H1 (cell line): ENCODE results near the gene IRGQ. TPM values are rescaled to one million over a fixed set of nuclear protein-coding genes. Genes with fewer than 3 reads are reported as not detected.

Experiments
- CTCF ChIA-PET: fragments of 300-600 bp; sonication (Branson Sonifier 250); formaldehyde crosslinking; loops from one replicate; lab custom pipeline; 2021; ENCODE audit not compliant: partially characterized antibody; lab: Charles Lee
- POLR2A ChIA-PET: fragments of 300-600 bp; sonication (Branson Sonifier 250); formaldehyde crosslinking; loops from one replicate; lab custom pipeline; 2021; ENCODE audit warnings: inconsistent platforms; ENCODE audit not compliant: partially characterized antibody; lab: Charles Lee
- DNase-seq, 2 experiments: peaks; one replicate each; pipeline versions ENCODE4 v3.0.0 to v3.0.0-alpha.2; 2010 to 2022; ENCODE audit warnings: low spot score in 2 of 2, low read depth in 1 of 2, mixed read lengths in 1 of 2
- FAIRE-seq: peaks from 2 replicates; lab custom pipeline; 2011; peaks lifted over from hg19 to GRCh38; lab: Jason Lieb, UNC
- H2AFZ ChIP-seq: 2 replicates; pipeline ENCODE4 v1.8.1; 2012; ENCODE audit warnings: low read length, inconsistent platforms
- H2AK5ac ChIP-seq: 2 replicates; pipeline ENCODE4 v1.6.1; 2013; ENCODE audit warnings: low read depth, low read length
- H2BK120ac ChIP-seq: replicated peaks from 2 replicates; pipeline ENCODE3; 2013; ENCODE audit warnings: low read depth, low read length, inconsistent platforms
- H2BK12ac ChIP-seq: 2 replicates; pipeline ENCODE4 v1.6.1; 2013; ENCODE audit warnings: low read depth, low read length
- H2BK15ac ChIP-seq: 2 replicates; pipeline ENCODE4 v1.6.1; 2013; ENCODE audit warnings: low read length
- H2BK20ac ChIP-seq: 2 replicates; pipeline ENCODE4 v1.6.1; 2013; ENCODE audit warnings: low read length
- H2BK5ac ChIP-seq: 2 replicates; pipeline ENCODE4 v1.6.1; 2013; ENCODE audit warnings: low read depth, low read length
- H3K14ac ChIP-seq: 2 replicates; pipeline ENCODE4 v1.6.1; 2013; ENCODE audit warnings: inconsistent platforms; ENCODE audit not compliant: insufficient read length
- H3K18ac ChIP-seq: 2 replicates; pipeline ENCODE4 v1.6.1; 2013; ENCODE audit warnings: low read length; ENCODE audit errors: extremely low read depth
- H3K23ac ChIP-seq: 2 replicates; pipeline ENCODE4 v1.6.1; 2013; ENCODE audit warnings: inconsistent platforms; ENCODE audit not compliant: insufficient read length
- H3K23me2 ChIP-seq: 2 replicates; pipeline ENCODE4 v1.6.1; 2013; ENCODE audit warnings: low read depth, low read length
- H3K27ac ChIP-seq: 2 replicates; pipeline ENCODE4 v1.6.1; 2011; ENCODE audit warnings: low read depth, low read length, inconsistent platforms
- H3K27me3 ChIP-seq, 4 experiments: replicated peaks in 1 of 4; 1 replicate in 1 of 4; 2 replicates in 3 of 4; pipeline versions ENCODE4 v1.6.1 to v1.8.1; 2011 to 2013; ENCODE audit warnings: low read length in 3 of 4, mild to moderate bottlenecking in 3 of 4, inconsistent platforms in 2 of 4, mixed read lengths in 2 of 4, moderate library complexity in 1 of 4; ENCODE audit not compliant: control insufficient read depth in 3 of 4, insufficient read depth in 3 of 4; ENCODE audit errors: extremely low read depth in 1 of 4
- H3K36me3 ChIP-seq, 4 experiments: 2 replicates each; pipeline versions ENCODE4 v1.6.1 to v1.8.1; 2011 to 2013; ENCODE audit warnings: mild to moderate bottlenecking in 4 of 4, low read length in 3 of 4, moderate library complexity in 2 of 4, control low read depth in 1 of 4, inconsistent platforms in 1 of 4; ENCODE audit not compliant: insufficient read depth in 4 of 4, control insufficient read depth in 2 of 4
- H3K4ac ChIP-seq: replicated peaks from 2 replicates; pipeline ENCODE3; 2013; ENCODE audit warnings: low read length, low read depth, mixed read lengths, inconsistent platforms; ENCODE audit not compliant: insufficient read length
- H3K4me1 ChIP-seq, 4 experiments: replicated peaks in 1 of 4; 1 replicate in 1 of 4; 2 replicates in 3 of 4; pipeline versions ENCODE4 v1.6.1 to v1.8.1; 2011 to 2013; ENCODE audit warnings: low read length in 3 of 4, inconsistent platforms in 2 of 4, mixed read lengths in 1 of 4; ENCODE audit not compliant: insufficient read depth in 4 of 4, control insufficient read depth in 3 of 4
- H3K4me2 ChIP-seq, 2 experiments: 2 replicates each; pipeline versions ENCODE4 v1.6.1 to v1.8.1; 2011 to 2013; ENCODE audit warnings: low read depth in 2 of 2, low read length in 2 of 2, control low read depth in 1 of 2, inconsistent platforms in 1 of 2, mild to moderate bottlenecking in 1 of 2; ENCODE audit not compliant: insufficient read depth in 1 of 2
- H3K4me3 ChIP-seq, 4 experiments: fragments of 200-600, 300-600 bp in 1 of 4; sonication (generic), shearing (Covaris generic), sonication (Bioruptor Twin) in 1 of 4; 2 replicates each; pipeline versions ENCODE4 v1.5.1 to v1.8.1; 2011 to 2016; ENCODE audit warnings: low read length in 4 of 4, low read depth in 3 of 4, control low read depth in 2 of 4, inconsistent platforms in 2 of 4, mild to moderate bottlenecking in 2 of 4, mixed read lengths in 1 of 4, moderate library complexity in 1 of 4; ENCODE audit not compliant: insufficient read depth in 2 of 4; ENCODE audit errors: extremely low read depth in 1 of 4
- H3K56ac ChIP-seq: replicated peaks from 2 replicates; pipeline ENCODE3; 2013; ENCODE audit warnings: low read depth, mild to moderate bottlenecking, mixed read lengths, low read length, inconsistent platforms; ENCODE audit not compliant: insufficient read length
- H3K79me1 ChIP-seq: 2 replicates; pipeline ENCODE4 v1.6.1; 2013; ENCODE audit warnings: low read depth, low read length, control low read depth
- H3K79me2 ChIP-seq, 2 experiments: 2 replicates each; pipeline versions ENCODE4 v1.6.1 to v1.8.1; 2012 to 2013; ENCODE audit warnings: low read length in 2 of 2, mild to moderate bottlenecking in 2 of 2, inconsistent platforms in 1 of 2; ENCODE audit not compliant: insufficient read depth in 2 of 2, control insufficient read depth in 1 of 2
- H3K9ac ChIP-seq, 4 experiments: replicated peaks in 1 of 4; 1 replicate in 1 of 4; 2 replicates in 3 of 4; pipeline versions ENCODE4 v1.6.1 to v1.8.1; 2011 to 2013; ENCODE audit warnings: low read depth in 3 of 4, low read length in 3 of 4, control low read depth in 2 of 4, mild to moderate bottlenecking in 2 of 4, moderate library complexity in 2 of 4, inconsistent platforms in 1 of 4; ENCODE audit errors: extremely low read depth in 1 of 4
- H3K9me3 ChIP-seq, 2 experiments: 2 replicates each; pipeline versions ENCODE4 v1.6.1 to v1.8.1; 2012 to 2013; ENCODE audit warnings: mild to moderate bottlenecking in 2 of 2, moderate library complexity in 2 of 2, control low read depth in 1 of 2, inconsistent platforms in 1 of 2, low read depth in 1 of 2, low read length in 1 of 2, mixed read lengths in 1 of 2; ENCODE audit not compliant: insufficient read depth in 2 of 2
- H4K20me1 ChIP-seq, 2 experiments: replicated peaks in 1 of 2; 2 replicates each; pipeline versions ENCODE3 to v1.8.1; 2011 to 2013; ENCODE audit warnings: inconsistent platforms in 2 of 2, low read length in 2 of 2, mild to moderate bottlenecking in 1 of 2; ENCODE audit not compliant: insufficient read depth in 2 of 2, control insufficient read depth in 1 of 2
- H4K5ac ChIP-seq: 2 replicates; pipeline ENCODE4 v1.6.1; 2013; ENCODE audit warnings: low read length, low read depth, mixed read lengths, inconsistent platforms; ENCODE audit not compliant: insufficient read length
- H4K8ac ChIP-seq: 2 replicates; pipeline ENCODE4 v1.8.0; 2013; ENCODE audit warnings: mild to moderate bottlenecking, moderate library complexity, low read length, inconsistent platforms; ENCODE audit not compliant: insufficient read depth; ENCODE audit errors: extremely low read depth
- H4K91ac ChIP-seq: replicated peaks from 2 replicates; pipeline ENCODE3; 2013; ENCODE audit warnings: low read length, mixed read lengths, inconsistent platforms; ENCODE audit not compliant: insufficient read length
- ASH2L ChIP-seq: fragments of 200-600, 300-600 bp; sonication (generic); IDR thresholded peaks from one replicate; pipeline ENCODE4 v1.7.1; 2017; ENCODE audit warnings: low read length
- CBX8 ChIP-seq: fragments of 300-800, 300-1000 bp; sonication (generic); IDR thresholded peaks from 2 replicates; pipeline ENCODE4 v1.7.1; 2016; ENCODE audit warnings: low read depth, low read length, borderline replicate concordance
- EGR1 ChIP-seq: IDR thresholded peaks from 2 replicates; pipeline ENCODE4 v1.6.1; 2011; ENCODE audit warnings: low read depth, low read length, borderline replicate concordance
- EZH2 ChIP-seq: fragments of 200-600 bp; sonication (generic); IDR thresholded peaks from 2 replicates; pipeline ENCODE4 v1.7.1; 2012; ENCODE audit warnings: low read depth, mild to moderate bottlenecking, moderate library complexity, low read length, inconsistent platforms; ENCODE audit not compliant: severe bottlenecking
- FOSL1 ChIP-seq: IDR thresholded peaks from 2 replicates; pipeline ENCODE4 v1.6.1; 2011; ENCODE audit warnings: mild to moderate bottlenecking, low read depth, low read length, moderate library complexity; ENCODE audit not compliant: insufficient read depth
- KDM1A ChIP-seq: fragments of 200-600, 300-600 bp; sonication (generic); IDR thresholded peaks from 2 replicates; pipeline ENCODE4 v1.7.1; 2016; ENCODE audit warnings: mild to moderate bottlenecking, low read length, borderline replicate concordance
- MAFK ChIP-seq: IDR thresholded peaks from 2 replicates; pipeline ENCODE4 v1.6.1; 2012; ENCODE audit warnings: low read depth, mild to moderate bottlenecking, improper control_type of control experiment, low read length
- RBBP5 ChIP-seq: IDR thresholded peaks from 2 replicates; pipeline ENCODE4 v1.7.1; 2012; ENCODE audit warnings: low read depth, mild to moderate bottlenecking, inconsistent platforms, low read length, moderate library complexity, borderline replicate concordance
- RNF2 ChIP-seq: fragments of 200-900, 300-1000 bp; sonication (generic); IDR thresholded peaks from 2 replicates; pipeline ENCODE4 v1.7.1; 2016; ENCODE audit warnings: borderline replicate concordance, low read depth, mild to moderate bottlenecking, antibody characterized with exemption, low read length; ENCODE audit not compliant: poor library complexity, severe bottlenecking; ENCODE audit errors: missing control alignments
- SIX5 ChIP-seq: IDR thresholded peaks from 2 replicates; pipeline ENCODE4 v1.6.1; 2011; ENCODE audit warnings: mild to moderate bottlenecking, low read depth, low read length
- TAF7 ChIP-seq: optimal IDR thresholded peaks from 2 replicates; pipeline ENCODE3; 2011; ENCODE audit warnings: low read depth, mild to moderate bottlenecking, inconsistent platforms, low read length, moderate library complexity, borderline replicate concordance
- USF2 ChIP-seq: IDR thresholded peaks from 2 replicates; pipeline ENCODE4 v1.6.1; 2011; ENCODE audit warnings: low read length, improper control_type of control experiment
- WGBS, 2 experiments: shearing (Covaris generic) in 1 of 2; methylation state at CpG; one replicate each; pipeline versions ENCODE4 v1.1.6 to v1.1.7; 2013 to 2015; ENCODE audit warnings: low lambda C conversion rate in 2 of 2, mixed read lengths in 2 of 2, inconsistent platforms in 1 of 2, low coverage in 1 of 2, missing lambda C conversion rate in 1 of 2; ENCODE audit not compliant: insufficient replicate concordance in 2 of 2, insufficient coverage in 1 of 2, insufficient read length in 1 of 2; ENCODE audit errors: extremely low coverage in 1 of 2, missing lambda C conversion rate in 1 of 2; 5-methylcytosine and 5-hydroxymethylcytosine counted together
- polyA plus RNA-seq, 7 experiments: library from polyadenylated mRNA; depleted of rRNA in 3 of 7; stranded (reverse) in 5 of 7; unstranded in 2 of 7; fragments of >200 nt in 5 of 7; fragments of 200-250 nt in 2 of 7; gene quantifications; 1 replicate in 5 of 7; 2 replicates in 1 of 7; 4 replicates in 1 of 7; pipeline versions ENCODE4 v1.2.1 to v1.2.3, GENCODE V29; 2011 to 2013; ENCODE audit warnings: missing spikeins in 2 of 7, mixed read lengths in 2 of 7
- total RNA-seq: library from RNA; stranded (reverse); fragmentation: NEBNext Ultra II Directional; extraction: Animal tissue kit (Norgen Biotek cat#: 25700); gene quantifications from 2 replicates; pipeline ENCODE4 v1.2.1, GENCODE V29; 2021

Gene IRGQ
- total and polyA plus RNA-seq, 2 of the 8 experiments (the other 6 are each of a cell fraction or from before 2014, with no cell fraction given): 16.0 to 42.9 TPM

DNA sequence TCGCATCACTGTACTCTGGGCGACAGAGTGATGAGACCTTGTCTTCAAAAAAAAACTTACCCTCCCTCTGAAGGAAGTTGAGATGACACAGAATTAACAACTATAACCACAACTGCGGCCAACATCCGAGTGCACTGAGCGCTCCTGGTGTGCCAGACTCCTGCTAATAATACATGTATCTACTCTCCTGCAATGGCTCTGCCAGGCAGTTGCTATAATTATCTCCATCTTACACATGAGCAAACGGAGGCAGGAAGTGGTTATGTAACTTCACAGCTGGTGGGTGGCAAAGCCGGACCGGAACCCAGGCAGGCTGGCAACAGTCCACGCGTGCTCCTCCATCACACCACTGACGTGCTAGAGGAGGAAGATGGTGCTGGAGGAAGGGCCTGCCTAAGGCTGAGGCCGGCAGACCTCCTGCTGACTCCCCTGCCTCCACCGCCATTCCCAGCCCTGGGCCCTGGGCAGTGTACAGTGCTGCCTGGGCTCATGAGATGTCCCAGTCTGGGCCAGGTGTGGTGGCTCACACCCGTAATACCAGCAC lies 33.2 kb downstream of the IRGQ start:
- no peak overlapping the region for H3K4me2 ChIP-seq
- TF ChIP-seq CBX8 (no peak), TAF7 (no peak), MAFK (no peak), ASH2L (no peak), EGR1 (no peak), EZH2 (no peak), FOSL1 (no peak), RNF2 (no peak), KDM1A (no peak), SIX5 (no peak), USF2 (no peak), RBBP5 (no peak)

More for the DNA sequence above, 33.2 kb downstream of the IRGQ start:
- no peak overlapping the region for H4K91ac ChIP-seq
- ChIA-PET POLR2A (no interaction called here), CTCF (interaction anchor here (2.9 to 9.3 kb wide), 2 partner anchors 8 to 31 kb away, joined by 16 to 82 read pairs; no protein-coding TSS in a partner anchor)
- no peak overlapping the region for H2BK12ac ChIP-seq
- 95% methylated on average over 14 of the region's 14 CpGs; no CpG with 5 or more reads in 1 of the 2 experiments for WGBS, 2 experiments
- no peak overlapping the region for H3K9ac ChIP-seq
- no peak for DNase-seq
- no peak for FAIRE-seq
- no peaks in the 10 kb centered on the region for H3K23me2 ChIP-seq
- no peak overlapping the region for H3K18ac ChIP-seq
- H3K23ac ChIP-seq: no peak overlapping the region
- no peak overlapping the region for H3K4ac ChIP-seq
- H4K8ac ChIP-seq: no peak overlapping the region
- H3K9me3 ChIP-seq: no peaks in the 10 kb centered on the region
- H2AFZ ChIP-seq: no peak overlapping the region
- no peak overlapping the region for H3K27ac ChIP-seq
- H3K4me1 ChIP-seq: no peaks in the 10 kb centered on the region
- no peaks in the 10 kb centered on the region for H3K27me3 ChIP-seq
- no peak overlapping the region for H4K5ac ChIP-seq
- no peak overlapping the region for H3K56ac ChIP-seq
- H2BK5ac ChIP-seq: no peak overlapping the region
- H4K20me1 ChIP-seq: peaks cover 0 to 8% of the 10 kb centered on the region in 2 experiments
- no peaks in the 10 kb centered on the region; the same call in 1 of the 2 replicates for H3K79me1 ChIP-seq
- H3K4me3 ChIP-seq: no peak overlapping the region
- H3K14ac ChIP-seq: no peak overlapping the region
- no peak overlapping the region for H2BK20ac ChIP-seq
- no peaks in the 10 kb centered on the region for H3K79me2 ChIP-seq
- H3K36me3 ChIP-seq: peaks cover 0 to 8% (median 0%) of the 10 kb centered on the region in 4 experiments; a peak in 2 of 8 replicates
- H2AK5ac ChIP-seq: no peak overlapping the region
- no peak overlapping the region for H2BK120ac ChIP-seq
- no peak overlapping the region for H2BK15ac ChIP-seq
